ENCODE results near the gene PDXP. TPM values are rescaled to one million over a fixed set of nuclear protein-coding genes. Genes with fewer than 3 reads are reported as not detected.

PDXP gene
- total and polyA plus RNA-seq, 2 of the 4 experiments (the other 2 are of a cell fraction), result 5.4 to 24.1 TPM

- no peak for ATAC-seq (ENCODE audit: low read depth)
- Histone ChIP-seq H2AFZ (replicated peaks; ENCODE audit: low read length, poor library complexity) (no peak overlapping the region), H3K23ac (ENCODE audit: low read depth, low read length) (no peak overlapping the region), H3K9ac (ENCODE audit: low read depth, low read length) (no peak overlapping the region), H3K79me1 (ENCODE audit: low read depth in 1 of 2, low read length in 2 of 2) (no peaks in the 10 kb centered on the region), H2AK9ac (replicated peaks; ENCODE audit: low read depth, low read length, poor library complexity) (no peak overlapping the region), H3K27me3 (ENCODE audit: control insufficient read depth, insufficient read depth, low read length) (no peaks in the 10 kb centered on the region), H2BK5ac (ENCODE audit: low read depth, low read length, poor library complexity, severe bottlenecking) (no peak overlapping the region), H2BK20ac (ENCODE audit: low read depth, low read length) (no peak overlapping the region), H2BK15ac (ENCODE audit: low read depth, low read length) (no peak overlapping the region), H3K14ac (replicated peaks; ENCODE audit: low read depth, low read length) (no peak overlapping the region), H4K8ac (ENCODE audit: low read depth in 2 of 2, low read length in 2 of 2) (no peak overlapping the region), H2BK120ac (ENCODE audit: low read depth, low read length) (no peak overlapping the region), H3K4ac (ENCODE audit: low read depth, low read length) (no peak overlapping the region), H3K4me2 (ENCODE audit: low read depth, low read length) (no peak overlapping the region), H4K91ac (ENCODE audit: insufficient read depth, low read depth, low read length) (no peak overlapping the region), H2AK5ac (ENCODE audit: low read depth, low read length) (no peak overlapping the region), H3K36me3 (ENCODE audit: control insufficient read depth, insufficient read depth, low read length) (no peaks in the 10 kb centered on the region), H3K4me3 (ENCODE audit: insufficient read depth, low read depth, low read length) (no peak overlapping the region), H4K20me1 (ENCODE audit: insufficient read depth, low read length) (no peaks in the 10 kb centered on the region), H3K56ac (ENCODE audit: extremely low read depth, insufficient read depth, low read length) (no peak overlapping the region), H4K5ac (ENCODE audit: low read depth, low read length) (no peak overlapping the region), H3K9me1 (ENCODE audit: insufficient read depth, low read length) (peaks cover 7% of the 10 kb centered on the region; the same call in 1 of the 2 replicates), H3K27ac (ENCODE audit: insufficient read depth, low read length) (no peak overlapping the region), H3K4me1 (ENCODE audit: control insufficient read depth, insufficient read depth, low read length) (peaks cover 4% of the 10 kb centered on the region; the same call in 1 of the 2 replicates), H3K9me3 (ENCODE audit: control insufficient read depth, insufficient read depth, low read length) (no peaks in the 10 kb centered on the region), H3K18ac (ENCODE audit: low read depth, low read length) (no peak overlapping the region)
- intact Hi-C loops (cut with micrococcal nuclease) (no loop called here), in situ Hi-C loops (cut with MboI; ENCODE audit: low sequenced_read_pairs) (no loop called here), dilution Hi-C loops (cut with HindIII; ENCODE audit: low sequenced_read_pairs, unreplicated experiment) (no loop called here)
- CTCF ChIA-PET, result no interaction called here
- no CpG with 5 or more reads among the region's 3 CpGs for WGBS, 2 experiments (ENCODE audit: extremely low coverage in 2 of 2, insufficient read length in 1 of 2)
- no peak for TF ChIP-seq RCOR1 (IDR thresholded peaks at IDR 0.05; ENCODE audit: insufficient replicate concordance, low read length)
- no TSS peak for BruUV-seq (replicated peaks)
- POLR2A ChIA-PET (ENCODE audit: unreplicated experiment), result no interaction called here
- DNase-seq, result no peak
Observed at GRCh38 chr22:37705205-37705604, 46.7 kb downstream of the PDXP start.
